EH (cell line): ENCODE results near the gene ARHGAP15.

ENCODE experiments used
- DNase-seq: peaks from one replicate; pipeline ENCODE4 v3.0.0-alpha.2; 2015; ENCODE audit warnings: low read depth

ARHGAP15 gene

GRCh38 chr2:143719406-143719805 lies 590.2 kb downstream of the ARHGAP15 start:
- peak; percentile 51 for DNase-seq

- DNase-seq, result no peak
These were observed 591.0 kb downstream of the ARHGAP15 start for GRCh38 chr2:143720095-143720664.

DNA sequence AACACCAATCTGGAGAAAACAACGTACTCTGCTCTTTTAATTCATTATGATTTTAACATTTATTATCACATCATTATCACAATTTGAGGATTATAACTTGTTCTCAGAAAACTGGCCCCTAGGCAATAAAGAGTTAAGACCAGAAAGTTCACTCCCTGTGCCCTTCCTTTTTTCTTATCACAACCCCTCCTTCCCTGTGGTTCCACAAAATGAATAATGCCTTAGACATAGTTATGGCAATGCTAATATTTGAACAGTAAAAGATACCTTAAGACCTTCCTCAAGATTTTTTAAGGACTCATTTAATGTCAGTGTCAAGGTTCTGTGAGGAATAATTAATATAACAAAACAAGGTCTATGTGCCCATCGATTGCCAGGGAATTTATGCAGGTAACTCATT lies 596.2 kb downstream of the ARHGAP15 start:
- DNase-seq, result no peak

GRCh38 chr2:143726151-143726845 lies 597.1 kb downstream of the ARHGAP15 start:
- DNase-seq, result no peak

DNA sequence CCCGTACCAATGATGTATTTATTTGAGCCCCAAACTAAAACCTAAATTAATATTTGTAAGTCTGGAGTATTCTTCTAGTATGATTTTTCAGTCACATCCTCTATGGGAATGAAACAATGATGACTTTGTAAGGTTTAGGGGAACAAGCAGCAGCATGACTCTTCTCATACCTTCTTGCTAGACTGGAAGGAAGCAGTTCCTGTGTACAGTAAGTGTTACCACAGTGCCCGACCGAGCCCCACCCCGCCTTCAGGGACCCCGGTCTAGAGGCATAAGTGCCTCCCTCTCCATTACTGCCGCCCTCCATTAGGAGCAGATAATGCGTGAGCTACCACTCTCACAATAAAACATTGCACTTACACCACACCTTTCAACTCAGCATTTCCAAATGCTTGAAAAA lies 599.3 kb downstream of the ARHGAP15 start:
- DNase-seq, result no peak

DNA sequence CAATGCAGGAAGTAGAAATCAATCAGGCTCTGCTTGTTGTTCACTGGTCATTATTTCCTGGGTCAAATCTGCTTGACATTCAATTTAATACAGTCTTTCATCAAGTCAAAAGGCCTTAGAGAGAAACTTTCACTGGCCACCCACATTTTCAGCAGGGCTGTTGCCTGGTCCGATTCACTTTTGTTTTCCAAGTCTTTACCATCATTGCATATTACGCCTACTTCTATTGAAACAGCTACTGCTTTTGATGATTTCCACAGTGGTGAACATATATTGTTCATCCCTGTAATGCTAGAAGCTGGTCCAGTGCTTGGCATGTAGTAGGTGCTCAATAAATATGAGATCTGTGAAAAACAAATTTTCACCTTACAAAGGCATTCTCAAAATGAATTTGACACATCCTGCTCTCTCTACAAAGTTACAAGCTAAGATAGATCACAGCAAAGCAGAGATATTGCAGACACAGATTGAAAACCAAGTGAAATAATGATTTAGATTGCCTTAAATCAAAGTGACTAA lies 600.1 kb downstream of the ARHGAP15 start:
- DNase-seq, result no peak

DNA sequence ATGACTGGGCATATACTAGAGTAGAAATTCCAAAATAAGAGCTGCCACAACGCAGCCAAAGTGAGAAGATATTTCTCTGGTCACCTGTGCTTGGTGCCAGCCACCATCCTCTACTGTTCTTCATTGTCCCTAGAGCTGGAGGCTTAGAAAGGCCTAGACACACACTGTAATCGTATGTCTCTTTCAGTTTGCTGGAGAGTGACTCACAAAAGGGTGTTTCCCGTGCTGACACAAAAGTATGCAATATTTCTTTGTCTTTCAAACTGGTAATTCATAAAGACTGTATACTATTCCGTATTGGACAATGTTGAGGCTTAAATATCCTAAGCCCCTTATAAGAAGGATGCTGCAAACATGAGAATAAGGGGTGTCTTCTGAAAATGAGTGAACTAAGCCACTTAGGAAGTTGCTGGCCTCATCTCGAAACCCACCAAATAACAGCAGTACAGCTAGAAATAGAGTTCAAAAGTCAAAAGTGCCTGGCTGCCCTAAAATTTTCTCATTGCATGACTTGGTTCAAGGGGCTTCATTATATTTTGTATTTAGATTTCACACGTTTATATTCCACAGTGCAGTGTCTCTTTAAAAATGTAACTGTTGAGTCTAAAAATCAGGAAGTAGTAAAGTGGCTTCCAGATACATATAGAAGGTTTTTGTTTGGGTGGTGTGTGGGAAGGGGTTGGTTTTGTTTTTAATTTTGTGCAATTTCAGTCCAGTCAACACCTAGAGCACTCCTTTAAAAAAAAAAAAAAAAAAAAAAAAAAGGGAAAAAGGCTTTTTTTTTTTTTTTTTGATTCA lies 601.1 kb downstream of the ARHGAP15 start:
- DNase-seq, result peak; percentile 25

GRCh38 chr2:143730953-143731260 lies 601.7 kb downstream of the ARHGAP15 start:
- DNase-seq, result peak; percentile 14

- peak; percentile 7 for DNase-seq
These were observed 602.9 kb downstream of the ARHGAP15 start for GRCh38 chr2:143732076-143732475.

GRCh38 chr2:143732871-143733270 lies 603.7 kb downstream of the ARHGAP15 start:
- no peak for DNase-seq

DNA sequence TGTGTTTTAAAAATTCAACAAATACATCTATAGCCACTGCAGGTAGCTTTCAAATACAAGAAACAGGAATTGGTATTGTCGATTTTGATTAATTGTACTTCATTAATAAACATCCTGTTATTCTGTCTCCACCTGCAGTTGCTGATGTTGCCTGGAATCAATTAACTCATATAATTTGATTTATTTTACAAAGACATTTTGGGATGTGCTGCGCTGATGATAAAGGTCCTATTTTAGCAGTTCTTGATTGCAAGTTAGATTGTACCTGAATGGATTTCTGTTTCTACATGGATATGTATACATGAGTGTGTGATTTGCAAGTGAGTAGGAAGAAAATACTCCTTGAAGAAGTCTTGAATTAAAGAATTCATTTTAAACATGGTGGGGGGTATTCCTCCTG lies 605.3 kb downstream of the ARHGAP15 start:
- no peak for DNase-seq

- no peak for DNase-seq
These were observed 607.7 kb downstream of the ARHGAP15 start for GRCh38 chr2:143736904-143737303.

DNA sequence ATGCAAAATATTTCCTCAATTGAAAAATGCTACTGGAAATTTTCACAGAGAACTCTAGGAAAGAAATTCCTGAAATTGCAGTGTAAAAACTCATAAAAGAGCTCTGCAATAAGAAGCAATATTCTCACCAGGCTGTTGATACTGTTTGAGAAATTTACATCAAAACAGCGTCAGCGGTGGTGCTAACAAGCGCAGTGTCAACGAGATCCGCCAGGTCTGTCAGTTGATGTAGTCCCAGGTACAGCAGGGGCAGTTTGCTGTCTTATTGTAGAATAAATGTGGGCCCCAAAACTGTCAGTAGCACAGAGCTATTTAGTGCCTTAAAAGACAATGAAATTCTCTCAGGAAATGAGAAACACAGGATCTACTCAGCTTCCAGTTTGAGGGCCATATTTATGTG lies 611.2 kb downstream of the ARHGAP15 start:
- DNase-seq, result peak; percentile 15

DNA sequence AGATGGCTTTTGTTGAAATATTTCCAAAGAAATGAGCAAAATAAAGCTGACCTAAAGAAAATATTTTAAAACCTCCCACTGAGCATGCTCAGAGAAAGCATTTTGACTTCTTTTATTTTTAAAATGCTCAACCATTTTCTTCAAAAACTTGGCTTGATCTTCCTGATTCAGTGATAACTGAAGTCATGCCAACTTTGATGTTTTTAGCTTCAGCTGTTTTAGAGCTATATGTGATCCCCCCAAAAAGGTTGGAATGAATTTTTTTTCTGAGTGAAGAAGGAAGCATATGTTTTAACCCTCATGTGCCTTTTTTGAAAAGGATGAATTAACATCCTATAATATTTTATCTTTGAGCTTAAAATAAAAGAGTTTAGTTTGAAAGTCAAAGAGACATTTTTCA lies 612.0 kb downstream of the ARHGAP15 start:
- DNase-seq, result no peak

GRCh38 chr2:143742581-143742980 lies 613.4 kb downstream of the ARHGAP15 start:
- DNase-seq, result peak; percentile 45

DNA sequence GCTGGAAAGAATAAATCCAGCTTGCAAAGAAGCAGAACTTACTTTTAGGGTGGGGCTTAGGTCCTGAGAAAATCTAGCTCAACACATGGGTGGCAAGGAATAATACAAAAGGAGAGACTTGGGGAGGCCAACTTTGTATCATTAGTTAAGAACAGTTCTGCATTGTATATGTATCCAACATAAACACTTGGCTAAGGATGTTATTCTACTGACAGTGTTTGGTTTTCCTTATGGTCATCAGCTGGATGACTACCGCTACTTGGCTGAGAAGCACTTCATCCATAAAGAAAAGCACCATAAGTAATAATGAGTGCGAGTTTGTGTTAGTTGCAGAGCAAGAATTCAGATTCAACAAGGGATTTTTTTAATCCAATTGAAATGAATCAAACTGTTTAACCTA lies 614.9 kb downstream of the ARHGAP15 start:
- DNase-seq, result no peak

DNA sequence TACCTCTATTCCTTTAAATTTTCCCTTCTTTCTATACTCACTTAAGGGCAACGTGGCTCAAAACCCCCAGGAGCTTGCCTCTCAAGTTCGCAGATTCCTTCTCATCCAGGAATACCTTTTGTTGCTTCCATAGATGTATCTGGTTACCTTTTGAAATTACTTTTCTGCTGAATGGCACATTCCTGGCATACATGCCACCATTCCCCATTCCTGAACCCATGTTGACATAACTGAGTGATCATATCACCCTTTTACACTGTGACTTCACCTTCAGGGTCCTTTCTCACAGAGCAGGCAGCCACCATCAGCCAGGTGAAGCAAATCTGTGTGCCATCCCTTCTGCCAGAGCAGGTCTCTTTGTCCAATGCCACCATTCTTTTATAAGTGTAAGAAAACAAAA lies 615.8 kb downstream of the ARHGAP15 start:
- no peak for DNase-seq

DNA sequence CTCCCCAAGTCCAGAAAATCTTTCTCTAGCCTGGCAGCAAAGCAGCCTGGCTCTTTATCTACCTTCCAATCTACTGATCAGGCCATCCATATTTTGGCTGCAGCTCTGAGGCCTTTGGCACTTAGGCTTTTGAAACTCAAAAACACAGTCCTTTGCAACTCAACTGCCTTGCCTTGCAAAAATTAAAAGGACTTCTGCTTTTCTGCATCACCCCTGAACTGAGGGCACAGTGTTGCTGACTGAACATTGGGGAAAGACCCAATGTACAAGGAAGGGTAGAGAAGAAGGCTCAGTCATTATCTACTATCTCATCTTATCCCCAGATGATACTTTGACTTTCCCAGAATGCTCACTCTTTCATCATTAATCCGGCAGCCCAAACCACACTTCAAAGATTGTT lies 625.5 kb downstream of the ARHGAP15 start:
- DNase-seq, result no peak

DNA sequence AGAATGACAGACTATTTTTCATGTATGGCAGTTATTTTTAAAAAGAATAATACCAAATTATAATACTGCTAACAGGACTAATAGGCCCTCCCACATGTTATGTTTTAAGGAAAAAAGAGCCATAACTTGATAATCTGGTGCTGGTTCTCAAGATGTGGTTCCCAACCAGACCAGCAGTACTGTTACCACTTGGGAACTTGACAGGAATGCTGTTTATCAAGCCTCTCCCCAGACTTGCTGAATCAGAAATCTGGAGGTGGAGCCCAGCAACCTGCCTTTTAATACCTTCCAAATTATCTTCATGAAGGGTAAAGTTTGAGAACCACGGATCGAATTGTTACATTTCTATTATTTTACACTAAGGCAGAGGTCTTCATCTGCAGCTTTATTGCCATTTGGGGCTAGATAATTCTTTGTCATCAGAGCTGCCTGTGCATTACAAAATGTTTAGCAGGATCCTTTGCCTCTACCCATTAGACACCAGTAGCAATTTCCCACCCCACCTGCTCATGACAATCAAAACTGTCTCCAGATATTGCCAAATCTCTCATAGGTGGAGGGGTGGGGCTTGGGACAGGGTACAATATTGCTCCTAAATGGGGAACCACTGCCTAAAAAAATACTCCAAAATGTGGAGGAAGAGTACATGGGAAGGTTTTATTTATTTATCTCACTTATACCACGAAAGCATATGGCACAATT lies 629.6 kb downstream of the ARHGAP15 start:
- no peak for DNase-seq

DNA sequence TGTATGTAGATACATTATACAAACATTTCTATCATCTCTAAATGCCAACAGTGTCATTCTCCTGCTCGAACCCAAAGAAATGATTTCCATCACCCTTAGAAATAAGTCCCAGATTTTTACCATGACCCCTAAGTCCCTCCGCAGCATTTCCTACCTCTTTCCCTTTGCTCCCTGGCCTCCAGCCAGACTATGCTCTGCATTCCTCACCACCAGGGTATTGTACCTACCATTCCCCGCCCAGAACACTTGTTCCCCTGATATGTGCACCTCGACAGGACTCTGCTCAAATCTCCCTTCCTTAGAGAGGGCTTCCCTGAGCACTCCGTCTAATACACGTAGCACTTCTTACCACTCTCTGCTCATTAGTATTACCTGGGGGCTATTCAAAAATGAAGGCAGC lies 630.2 kb downstream of the ARHGAP15 start:
- no peak for DNase-seq

DNA sequence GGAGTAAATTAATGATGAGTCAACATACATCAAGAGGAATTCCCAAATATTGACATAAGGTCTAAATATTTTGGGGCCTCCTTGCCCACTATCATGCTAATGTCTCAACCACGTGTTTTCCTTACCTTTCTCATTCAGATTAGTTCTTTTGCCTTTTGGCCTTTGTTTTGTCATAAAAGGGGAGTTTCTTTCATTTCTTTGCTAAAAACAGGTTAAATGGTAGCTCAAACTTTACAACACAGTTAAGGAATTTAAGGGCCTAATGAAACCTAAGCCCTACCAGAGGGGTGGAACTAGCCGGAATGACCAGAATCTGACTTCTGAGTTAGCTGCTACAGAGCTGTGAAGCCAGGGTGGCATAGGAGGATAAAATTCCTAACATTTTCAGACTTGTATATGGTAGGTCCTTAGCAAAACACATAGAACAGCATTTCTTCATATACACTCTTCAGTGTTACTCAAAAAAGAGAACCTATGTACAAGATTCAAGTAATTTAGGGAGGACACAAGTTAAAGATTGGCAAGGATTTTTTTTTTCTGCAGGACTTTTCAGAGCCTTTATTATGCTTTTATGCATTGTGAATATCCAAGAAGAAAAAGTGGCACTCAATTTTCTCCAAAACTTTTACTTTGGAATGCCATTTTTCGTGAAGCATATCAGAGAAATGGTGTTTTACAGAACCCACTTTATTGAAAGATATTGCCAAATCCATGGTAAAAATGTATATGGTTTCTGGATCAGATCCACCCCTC lies 633.1 kb downstream of the ARHGAP15 start:
- DNase-seq, result peak; percentile 34

GRCh38 chr2:143764261-143764660 lies 635.0 kb downstream of the ARHGAP15 start:
- no peak for DNase-seq
